GM18873 (cell line): ENCODE data around the gene SNAP25.

ENCODE experiments used
- ATAC-seq: cut with Tn5 transposase; IDR thresholded peaks from one replicate; pipeline ENCODE4 v1.9.1; 2021; ENCODE audit warnings: mild to moderate bottlenecking, moderate library complexity, moderate number of reproducible peaks; ENCODE audit not compliant: unreplicated experiment, low FRiP score

Gene SNAP25

DNA sequence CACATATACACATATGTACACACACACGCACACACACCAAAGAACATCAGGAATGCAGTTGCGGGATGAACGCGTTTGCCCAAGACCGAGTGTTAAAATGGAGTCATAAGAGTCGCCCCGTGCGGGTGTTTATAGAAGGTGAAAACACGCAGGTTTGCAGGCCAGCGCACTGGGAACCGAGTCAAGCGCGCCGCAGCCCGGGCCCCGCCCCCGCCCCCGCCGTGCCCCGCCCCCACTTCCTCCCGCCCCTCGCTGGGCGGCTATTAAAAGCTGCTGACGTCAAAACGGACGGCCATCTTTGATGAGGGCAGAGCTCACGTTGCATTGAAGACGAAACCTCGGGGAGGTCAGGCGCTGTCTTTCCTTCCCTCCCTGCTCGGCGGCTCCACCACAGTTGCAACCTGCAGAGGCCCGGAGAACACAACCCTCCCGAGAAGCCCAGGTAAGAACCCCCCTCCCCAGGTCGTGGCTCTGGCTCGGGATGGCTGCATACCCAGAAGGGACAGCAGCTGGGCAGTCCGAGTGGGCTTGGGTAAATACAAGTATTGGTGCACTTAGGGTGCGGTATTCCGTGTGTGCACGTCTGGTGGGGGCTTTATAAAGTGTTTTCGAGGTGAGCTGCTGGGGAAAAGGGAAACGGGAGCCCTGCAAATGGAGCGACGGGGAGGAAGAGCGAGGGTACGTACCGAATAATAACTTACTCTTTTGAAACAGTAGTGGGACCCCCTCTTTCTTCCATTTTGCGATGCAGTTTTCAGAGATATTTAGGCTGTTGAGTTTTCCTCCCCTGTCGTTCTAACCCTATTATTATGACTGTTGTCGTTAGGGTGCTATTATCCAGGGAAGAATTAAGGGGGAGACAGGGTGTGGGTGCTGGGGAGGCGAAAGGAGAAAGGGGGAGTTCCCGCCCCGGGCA, at the start of gene SNAP25:
Gene SNAP25, plus strand, starts transcription at position 295 of the 916 bp plus-strand sequence. CDS start 56,662 bp downstream, outside the sequence.
- no peak for ATAC-seq

DNA sequence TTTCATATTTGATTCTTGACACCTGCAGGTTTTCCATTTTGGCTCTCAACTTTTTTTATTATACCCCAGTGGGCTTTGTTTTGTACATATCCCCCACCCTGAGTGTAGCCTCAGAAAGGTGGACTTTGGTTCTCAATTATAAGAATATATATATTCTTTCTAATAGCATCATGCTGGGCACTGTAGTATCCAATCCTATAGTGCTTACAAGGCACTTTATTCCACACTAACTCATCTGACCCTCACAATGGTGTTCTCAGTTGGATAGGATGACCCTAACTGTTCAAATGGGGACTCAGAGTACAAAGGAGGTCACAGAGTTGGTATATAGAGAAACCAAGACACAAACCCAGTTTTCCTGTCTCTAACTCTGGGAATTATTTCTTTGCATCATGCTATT, 48.9 kb upstream of the SNAP25 start:
- ATAC-seq, result no peak

- no peak for ATAC-seq
Observed at GRCh38 chr20:10170261-10170660, 48.4 kb upstream of the SNAP25 start.

GRCh38 chr20:10171864-10172751, 46.5 kb upstream of the SNAP25 start:
- no peak for ATAC-seq

DNA sequence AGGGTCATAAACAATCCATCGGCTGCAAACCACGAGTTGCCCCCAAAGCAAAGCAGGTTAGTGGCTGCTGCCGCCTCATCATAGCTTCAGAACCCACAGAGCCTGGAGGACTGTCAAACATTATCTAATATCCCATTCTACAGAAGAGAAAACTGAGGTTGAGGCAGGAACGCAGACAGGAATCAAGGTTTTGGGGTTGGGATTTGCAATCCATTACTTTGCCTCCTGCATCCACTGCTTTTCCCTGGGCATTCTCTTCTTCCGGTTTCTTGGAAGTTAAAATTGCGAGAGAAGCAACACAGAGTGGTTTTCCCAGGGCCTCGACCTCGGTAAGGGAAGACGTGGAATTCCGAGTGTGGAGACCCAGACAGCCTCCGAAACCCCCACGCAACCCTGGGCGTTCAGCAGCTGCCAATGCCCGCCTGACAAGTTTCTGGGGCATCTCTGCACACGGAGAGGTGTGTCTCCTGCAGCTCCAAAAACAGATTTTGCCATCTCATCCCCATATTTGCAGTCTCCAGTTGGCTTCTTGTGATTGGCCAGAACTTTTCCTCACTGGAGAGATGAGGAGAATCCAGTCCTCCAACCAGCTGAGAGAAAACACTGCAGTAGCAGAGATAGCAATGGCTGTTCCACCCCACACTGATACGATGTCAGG, 45.5 kb upstream of the SNAP25 start:
- ATAC-seq, result no peak

DNA sequence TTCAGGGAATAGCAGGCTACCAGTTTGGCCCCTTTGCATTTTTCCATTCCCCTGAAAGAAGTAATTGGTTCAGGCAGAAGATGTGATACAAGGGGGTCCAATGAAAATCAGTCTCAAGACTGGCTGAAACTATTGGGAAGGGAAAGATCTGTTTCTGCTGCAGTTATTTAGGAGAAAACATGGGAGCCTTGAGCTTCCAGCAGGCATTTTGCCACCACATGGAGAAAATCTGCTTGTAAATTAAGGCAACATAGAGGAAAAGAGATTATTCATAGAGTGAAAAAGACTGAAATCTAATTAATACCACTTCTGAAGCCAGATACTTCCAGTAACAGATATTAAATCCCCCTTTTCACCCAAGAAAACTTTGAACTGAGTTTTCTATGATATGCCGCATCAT, 44.2 kb upstream of the SNAP25 start:
- no peak for ATAC-seq

GRCh38 chr20:10177326-10177725, 41.3 kb upstream of the SNAP25 start:
- no peak for ATAC-seq

- no peak for ATAC-seq
Observed at GRCh38 chr20:10178091-10178490, 40.5 kb upstream of the SNAP25 start.

DNA sequence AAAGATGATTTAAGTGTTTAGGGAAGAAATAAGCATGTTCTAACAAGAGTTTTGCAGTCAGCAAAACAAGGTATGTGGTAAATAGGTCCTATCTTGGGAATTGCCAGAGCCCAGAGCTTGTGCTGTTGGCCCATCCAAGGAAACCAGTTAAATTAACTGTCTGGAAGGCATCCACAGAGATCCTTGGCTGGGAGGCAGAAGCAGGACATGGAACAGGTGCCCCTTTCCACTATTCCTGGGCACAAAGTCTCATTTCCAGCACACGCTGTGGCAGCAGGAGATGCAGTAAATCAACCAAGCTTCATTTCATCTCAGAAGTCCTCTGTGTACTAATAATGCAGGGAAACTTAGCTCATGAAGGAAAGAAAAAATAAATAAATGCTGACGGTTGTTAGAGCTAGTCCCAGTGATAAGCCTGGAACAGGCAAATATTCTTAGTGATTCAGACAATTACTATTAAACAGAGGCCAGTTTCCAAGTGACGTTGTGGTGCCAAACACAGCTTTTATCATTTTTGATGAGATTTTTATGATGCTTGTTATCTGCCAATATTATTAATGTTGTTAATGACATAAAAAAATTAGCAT, 39.8 kb upstream of the SNAP25 start:
- ATAC-seq, result no peak

DNA sequence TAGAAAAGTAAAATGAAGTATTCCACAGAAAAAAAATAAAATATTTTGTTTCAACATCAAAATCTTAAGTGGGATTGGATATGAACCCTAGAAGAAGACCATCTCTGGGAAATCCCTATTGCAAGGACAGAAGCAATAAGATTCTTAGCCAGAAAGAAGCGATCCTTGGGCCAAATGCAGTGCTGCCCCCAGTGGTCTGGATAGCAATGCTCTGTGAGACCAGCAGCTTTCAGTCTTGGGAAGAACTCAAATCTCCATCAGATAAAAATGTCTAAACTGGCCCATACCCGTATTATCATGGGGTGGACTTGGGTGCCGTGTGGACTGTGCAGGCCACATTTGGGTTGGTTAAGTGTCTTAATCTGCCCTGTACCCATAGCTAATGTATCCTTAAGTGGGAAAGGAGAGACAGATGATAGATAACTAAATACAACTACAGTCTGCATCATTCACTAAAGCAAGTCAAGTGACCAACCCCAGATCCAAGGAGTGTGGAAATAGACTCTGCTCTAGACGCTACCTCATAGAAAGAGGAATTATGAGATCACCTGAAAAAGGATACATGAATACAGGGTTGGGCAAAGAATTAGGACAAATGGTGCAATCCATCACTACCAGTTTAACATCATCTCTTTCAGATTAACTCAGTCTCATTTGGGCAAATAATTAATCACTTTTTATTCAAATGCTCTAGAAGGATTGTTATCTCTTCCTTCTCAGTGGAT, 38.9 kb upstream of the SNAP25 start:
- ATAC-seq, result no peak

GRCh38 chr20:10180651-10181235, 37.9 kb upstream of the SNAP25 start:
- no peak for ATAC-seq

GRCh38 chr20:10185741-10186558, 32.7 kb upstream of the SNAP25 start:
- no peak for ATAC-seq

- no peak for ATAC-seq
Observed at GRCh38 chr20:10190456-10190855, 28.2 kb upstream of the SNAP25 start.

DNA sequence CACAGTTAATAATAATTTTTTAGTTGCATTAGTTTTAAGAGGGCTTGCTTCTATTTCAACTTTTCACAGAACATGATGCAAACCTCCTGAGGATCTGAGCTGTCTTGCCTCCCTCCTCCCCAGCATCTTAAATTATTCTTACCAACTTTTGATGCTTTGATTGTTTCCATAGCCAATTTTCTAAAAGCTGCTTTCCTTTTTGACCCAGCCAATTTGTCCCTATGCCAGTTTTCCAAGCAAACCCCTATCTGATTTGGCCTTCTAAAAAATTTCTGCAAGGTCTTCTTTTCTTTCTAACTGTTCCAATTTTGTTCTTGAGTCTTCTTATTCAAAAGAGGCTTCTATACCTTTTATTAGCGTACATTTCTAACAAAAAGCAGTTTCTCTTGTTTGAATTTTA, 26.5 kb upstream of the SNAP25 start:
- no peak for ATAC-seq

DNA sequence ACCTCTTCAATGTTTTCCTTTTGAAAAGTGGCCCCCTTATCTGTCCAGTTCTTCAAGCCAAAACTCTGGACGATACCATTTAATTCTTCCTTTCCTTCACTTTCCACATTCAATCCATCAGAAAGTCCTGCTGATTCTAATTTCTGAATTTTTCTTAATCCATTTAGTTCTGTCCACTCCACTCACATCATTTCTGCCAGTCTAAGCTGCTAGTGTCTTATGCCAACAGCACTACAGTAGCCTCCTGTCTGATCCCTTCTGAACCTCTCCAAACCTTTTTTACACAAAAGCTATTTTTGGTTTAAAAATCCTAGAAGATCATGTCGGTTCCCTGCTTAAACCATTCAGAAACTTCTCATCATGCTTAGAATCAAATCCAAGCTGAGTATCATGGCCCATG, 24.5 kb upstream of the SNAP25 start:
- no peak for ATAC-seq

- ATAC-seq, result no peak
Observed at GRCh38 chr20:10200330-10200729, 18.3 kb upstream of the SNAP25 start.

DNA sequence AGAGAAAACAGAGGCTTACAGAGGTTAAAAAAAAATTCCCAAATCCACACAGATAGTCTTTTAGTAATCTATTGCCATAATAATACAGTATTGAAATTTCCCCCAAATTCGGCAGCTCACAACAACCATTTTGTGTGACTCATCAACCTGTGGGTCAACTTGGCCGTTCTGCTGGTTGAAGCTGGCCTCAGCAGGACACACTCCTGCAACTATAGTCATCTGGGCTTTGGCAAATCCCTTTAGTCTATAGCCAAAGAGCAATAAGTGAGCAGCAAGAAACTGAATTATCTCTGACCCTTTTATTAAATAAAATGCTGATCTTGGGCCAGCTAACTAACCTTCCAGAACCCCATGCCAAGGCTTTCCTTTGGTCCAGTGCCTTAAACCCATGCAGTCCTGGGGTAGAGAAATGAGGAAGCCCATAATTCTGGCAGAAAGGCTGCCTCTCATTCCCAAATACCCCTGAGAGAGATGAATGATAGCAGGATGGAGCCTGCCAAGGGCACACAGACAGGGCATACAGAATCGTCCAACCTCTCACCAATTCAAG, 17.2 kb upstream of the SNAP25 start:
- no peak for ATAC-seq

DNA sequence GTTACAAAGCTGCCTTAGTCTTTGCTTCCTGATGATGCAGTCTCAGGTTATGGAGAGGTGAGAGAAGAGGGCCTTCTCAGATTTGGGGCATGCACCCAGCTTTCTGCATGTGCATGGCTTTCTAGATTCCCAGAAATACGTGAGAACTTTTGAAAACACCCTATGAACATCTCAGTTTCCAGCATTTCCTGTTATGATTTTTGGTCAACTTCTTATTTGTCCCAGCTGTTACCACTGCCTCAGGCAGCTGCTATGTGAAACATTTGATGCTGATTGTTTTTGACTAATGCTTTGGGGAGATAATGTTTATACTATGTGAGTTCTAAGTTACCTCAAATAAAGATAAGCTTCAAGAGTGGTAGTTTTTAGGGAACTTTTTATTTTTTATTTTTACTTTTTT, 9.5 kb upstream of the SNAP25 start:
- ATAC-seq, result no peak
